ENCODE results near the gene NKIRAS2.
A peak's percentile ranks its signal among the peaks of the same experiment; 100 is the strongest.

NKIRAS2 gene
- 18.1 to 37.5 (median 29.0) reads per million in 9 experiments for total RNA-seq

DNA sequence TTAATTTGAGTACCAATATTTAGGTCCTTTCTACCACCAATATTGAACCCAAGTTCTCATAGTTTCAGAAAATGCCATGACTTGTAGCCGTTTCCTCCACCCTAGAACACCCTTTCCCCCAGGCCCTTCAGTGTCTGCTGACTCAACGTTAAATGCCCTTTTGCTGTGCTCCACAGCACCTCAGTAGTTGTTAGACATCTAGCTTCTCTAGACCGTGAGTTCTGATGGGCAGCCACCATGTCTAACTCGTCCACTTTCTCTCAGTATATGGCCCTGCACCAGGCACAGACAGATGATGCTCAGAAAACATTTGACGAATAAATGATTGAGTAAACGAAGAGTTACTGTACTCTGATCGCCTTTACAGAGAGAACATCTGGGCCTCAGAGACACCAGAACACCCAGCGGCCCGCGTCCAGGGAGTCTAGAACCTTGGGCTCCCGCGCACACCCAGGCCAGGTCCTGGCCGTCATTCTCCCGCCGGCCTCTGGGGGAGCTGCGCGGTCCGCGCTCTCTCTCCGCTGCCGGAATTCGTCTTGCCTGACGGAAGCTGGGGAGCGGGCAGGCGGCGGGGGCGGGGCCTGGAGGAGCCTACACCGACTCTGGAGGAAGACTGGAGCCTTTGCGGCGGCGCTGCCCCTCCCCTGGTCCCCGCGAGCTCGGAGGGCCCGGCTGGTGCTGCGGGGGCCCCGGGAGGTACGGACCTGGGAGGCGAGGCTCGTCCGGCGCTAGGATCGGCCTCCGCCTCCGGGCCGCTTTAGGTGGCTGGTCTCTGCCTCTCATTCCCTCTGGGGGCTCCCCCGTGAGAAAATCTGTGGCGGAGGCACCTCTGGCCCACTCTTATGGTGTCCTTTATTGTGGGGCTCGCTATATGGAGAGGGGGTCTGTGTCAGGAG is at the start of gene NKIRAS2:
Gene NKIRAS2 (plus strand): TSS at position 582 of the 896 bp plus-strand sequence. CDS start 1,488 bp downstream, outside the sequence.
- Mint-ChIP-seq H3K27ac (peak within 1 kb of the TSS; percentile 80 to 93), H3K27me3 (no peaks in the 10 kb centered on the region), H3K4me3 (peak within 1 kb of the TSS; percentile 96 to 99), H3K4me1 (ENCODE audit: low read depth in 2 of 2) (peaks cover 52 to 54% of the 10 kb centered on the region in 2 donors), H3K36me3 (ENCODE audit: insufficient read depth) (peaks cover 36% of the 10 kb centered on the region), H3K9me3 (peaks cover 0 to 2% of the 10 kb centered on the region in 2 donors)
- DNase-seq (peak; percentile 88 to 89 (median 89)), ATAC-seq (replicated peaks) (peak; percentile 70)

DNA sequence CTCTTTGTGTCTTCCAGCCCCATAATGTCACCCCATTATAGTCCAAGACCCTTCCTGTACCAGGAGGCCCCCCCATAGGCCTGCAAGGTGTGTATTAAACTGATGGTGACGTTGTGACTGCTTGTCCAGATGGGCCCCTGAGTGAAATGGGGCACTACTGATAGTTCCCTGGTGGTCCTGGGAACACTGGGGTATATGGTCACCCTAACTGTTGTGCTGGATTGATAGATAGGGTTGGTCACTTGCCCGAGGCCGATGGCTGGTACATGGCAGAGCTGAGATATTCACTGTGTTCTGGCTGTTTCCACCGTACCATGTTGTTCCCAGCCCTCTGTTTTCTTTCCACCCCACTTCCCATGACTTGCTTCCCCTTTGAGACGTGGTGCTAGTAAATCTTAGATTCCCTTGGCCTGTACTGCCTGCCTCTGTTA is 49.0 kb upstream of the NKIRAS2 start:
- H3K36me3 Mint-ChIP-seq (ENCODE audit: insufficient read depth): peaks cover 60% of the 10 kb centered on the region
- DNase-seq (no peak), ATAC-seq (replicated peaks) (no peak)
- H3K9me3 Mint-ChIP-seq: no peaks in the 10 kb centered on the region
- H3K27me3 Mint-ChIP-seq: no peaks in the 10 kb centered on the region
- H3K4me1 Mint-ChIP-seq (ENCODE audit: low read depth in 2 of 2): peaks cover 11 to 19% of the 10 kb centered on the region in 2 donors
- no peak overlapping the region for H3K4me3 Mint-ChIP-seq
- H3K27ac Mint-ChIP-seq: peak overlapping the region in 1 of 2 donors; percentile 12

DNA sequence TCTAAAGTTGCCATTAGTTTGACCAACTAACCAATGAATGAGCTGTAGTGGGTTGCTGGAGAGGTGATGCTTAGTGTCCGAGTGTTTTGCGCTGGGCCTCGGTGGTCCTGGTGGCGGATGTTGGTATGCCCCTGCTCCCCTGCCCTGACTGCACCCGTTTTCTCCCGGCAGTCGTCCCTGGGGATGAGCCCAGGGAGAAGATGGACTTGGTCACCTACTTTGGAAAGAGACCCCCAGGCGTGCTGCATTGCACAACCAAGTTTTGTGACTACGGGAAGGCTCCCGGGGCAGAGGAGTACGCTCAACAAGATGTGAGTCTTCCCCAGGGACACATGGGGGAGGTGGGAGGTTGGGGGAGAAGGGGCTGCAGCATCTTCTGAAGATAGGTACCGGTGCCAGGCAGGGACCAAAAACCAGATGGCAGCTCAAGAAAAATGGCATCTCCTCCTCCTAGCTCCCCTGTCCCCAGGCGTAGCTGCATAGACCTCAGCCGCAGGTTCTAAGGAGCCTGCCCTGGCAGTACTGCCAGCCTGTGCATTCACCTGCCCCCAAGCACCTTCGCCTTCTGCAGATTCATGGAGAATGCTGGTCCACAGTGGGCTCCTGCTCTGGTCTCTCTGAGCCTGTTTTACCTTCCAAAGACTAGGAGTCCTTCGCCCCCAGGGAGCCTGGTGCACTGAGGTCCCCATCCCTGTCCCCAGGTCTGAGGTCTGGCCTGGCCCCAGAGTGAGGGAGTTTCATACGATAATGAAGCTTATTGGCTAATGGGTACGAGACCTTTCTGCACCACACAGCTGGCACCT is 48.0 kb upstream of the NKIRAS2 start:
- Mint-ChIP-seq H3K4me3 (no peak overlapping the region), H3K27ac (peak overlapping the region; percentile 76 to 82), H3K9me3 (no peaks in the 10 kb centered on the region), H3K36me3 (ENCODE audit: insufficient read depth) (peaks cover 63% of the 10 kb centered on the region), H3K27me3 (no peaks in the 10 kb centered on the region), H3K4me1 (ENCODE audit: low read depth in 2 of 2) (peaks cover 11 to 19% of the 10 kb centered on the region in 2 donors)
- ATAC-seq (replicated peaks) (no peak), DNase-seq (no peak)

DNA sequence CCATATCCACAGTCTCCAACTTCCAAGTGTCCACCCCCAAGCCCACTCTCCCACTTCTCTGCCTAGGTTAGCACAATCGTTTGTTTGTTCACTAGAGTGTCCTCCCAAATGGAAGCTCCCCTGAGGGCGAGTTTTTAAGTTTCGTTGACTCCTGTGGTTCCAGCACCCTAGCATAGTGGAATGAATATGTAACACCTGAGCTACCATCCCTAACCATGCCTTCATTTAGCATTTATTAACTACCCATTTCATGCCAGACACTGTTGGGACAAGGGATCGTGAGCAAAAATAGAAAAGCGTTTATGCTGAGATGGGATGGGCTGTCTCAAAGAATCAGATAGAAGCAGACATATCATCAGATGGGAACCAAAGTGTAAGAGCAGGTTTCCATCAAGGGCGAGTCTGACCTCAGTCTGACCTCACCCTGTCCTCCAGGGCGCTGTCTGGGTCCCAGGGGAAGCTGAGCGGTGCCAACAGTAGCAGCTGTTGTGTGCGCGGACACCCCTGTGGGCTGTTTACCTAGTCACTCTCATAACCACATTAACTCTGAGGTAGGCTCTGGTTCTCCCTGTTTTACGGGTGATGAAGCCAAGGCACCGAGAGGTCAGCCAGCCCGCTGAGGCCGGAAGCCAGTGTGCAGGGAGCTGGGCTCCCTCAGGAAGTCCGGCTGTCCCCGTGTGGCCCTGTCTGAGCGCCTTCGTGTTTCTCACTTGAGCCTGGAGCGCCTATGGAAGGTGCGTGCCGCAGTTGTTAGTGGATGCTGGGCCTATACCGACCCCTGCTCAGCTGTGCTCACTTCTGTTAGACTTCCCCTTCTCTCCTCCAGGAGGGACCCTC is 47.1 kb upstream of the NKIRAS2 start:
- no peaks in the 10 kb centered on the region for H3K27me3 Mint-ChIP-seq
- no peaks in the 10 kb centered on the region for H3K9me3 Mint-ChIP-seq
- H3K4me3 Mint-ChIP-seq: no peak overlapping the region
- peaks cover 69% of the 10 kb centered on the region for H3K36me3 Mint-ChIP-seq (ENCODE audit: insufficient read depth)
- peaks cover 8 to 17% of the 10 kb centered on the region in 2 donors for H3K4me1 Mint-ChIP-seq (ENCODE audit: low read depth in 2 of 2)
- DNase-seq (no peak), ATAC-seq (replicated peaks) (peak; percentile 29)
- peak overlapping the region; percentile 76 to 82 for H3K27ac Mint-ChIP-seq

DNA sequence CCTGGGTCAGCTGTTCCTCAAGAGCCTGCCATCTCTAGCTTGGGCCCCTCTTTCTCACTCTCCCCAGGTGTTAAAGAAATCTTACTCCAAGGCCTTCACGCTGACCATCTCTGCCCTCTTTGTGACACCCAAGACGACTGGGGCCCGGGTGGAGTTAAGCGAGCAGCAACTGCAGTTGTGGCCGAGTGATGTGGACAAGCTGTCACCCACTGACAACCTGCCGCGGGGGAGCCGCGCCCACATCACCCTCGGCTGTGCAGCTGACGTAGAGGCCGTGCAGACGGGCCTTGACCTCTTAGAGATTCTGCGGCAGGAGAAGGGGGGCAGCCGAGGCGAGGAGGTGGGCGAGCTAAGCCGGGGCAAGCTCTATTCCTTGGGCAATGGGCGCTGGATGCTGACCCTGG is 46.5 kb upstream of the NKIRAS2 start:
- peak; percentile 27 for ATAC-seq (replicated peaks)
- H3K4me3 Mint-ChIP-seq: no peak overlapping the region
- peak overlapping the region in 1 of 2 donors; percentile 76 for H3K27ac Mint-ChIP-seq
- peaks cover 4 to 11% of the 10 kb centered on the region in 2 donors for H3K4me1 Mint-ChIP-seq (ENCODE audit: low read depth in 2 of 2)
- H3K27me3 Mint-ChIP-seq: no peaks in the 10 kb centered on the region
- no peaks in the 10 kb centered on the region for H3K9me3 Mint-ChIP-seq
- H3K36me3 Mint-ChIP-seq (ENCODE audit: insufficient read depth): peaks cover 69% of the 10 kb centered on the region
- no peak for DNase-seq

DNA sequence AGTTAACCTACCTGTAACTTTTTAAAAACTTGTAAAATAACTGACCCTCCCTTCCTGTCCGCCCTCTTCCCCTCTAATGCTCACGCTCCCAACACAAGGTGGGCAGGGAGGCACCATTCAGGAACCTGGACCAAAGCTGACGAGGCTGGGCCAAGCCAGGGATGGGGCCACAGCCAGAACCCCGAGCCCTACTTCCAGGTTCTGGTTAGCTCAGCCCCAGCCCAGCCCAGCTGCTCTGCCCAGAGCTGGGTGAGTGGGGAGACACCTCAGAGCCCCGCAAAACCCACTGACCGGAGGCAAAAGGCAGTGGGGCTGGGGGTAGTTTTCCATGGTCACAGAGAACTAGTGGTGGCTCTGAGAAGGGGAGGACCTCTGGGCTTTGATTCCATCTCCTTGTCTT is 45.9 kb upstream of the NKIRAS2 start:
- ATAC-seq (replicated peaks) (no peak), DNase-seq (no peak)
- Mint-ChIP-seq H3K4me3 (no peak overlapping the region), H3K36me3 (ENCODE audit: insufficient read depth) (peaks cover 72% of the 10 kb centered on the region), H3K27me3 (no peaks in the 10 kb centered on the region), H3K4me1 (ENCODE audit: low read depth in 2 of 2) (peaks cover 4 to 11% of the 10 kb centered on the region in 2 donors), H3K9me3 (no peaks in the 10 kb centered on the region), H3K27ac (no peak overlapping the region)

DNA sequence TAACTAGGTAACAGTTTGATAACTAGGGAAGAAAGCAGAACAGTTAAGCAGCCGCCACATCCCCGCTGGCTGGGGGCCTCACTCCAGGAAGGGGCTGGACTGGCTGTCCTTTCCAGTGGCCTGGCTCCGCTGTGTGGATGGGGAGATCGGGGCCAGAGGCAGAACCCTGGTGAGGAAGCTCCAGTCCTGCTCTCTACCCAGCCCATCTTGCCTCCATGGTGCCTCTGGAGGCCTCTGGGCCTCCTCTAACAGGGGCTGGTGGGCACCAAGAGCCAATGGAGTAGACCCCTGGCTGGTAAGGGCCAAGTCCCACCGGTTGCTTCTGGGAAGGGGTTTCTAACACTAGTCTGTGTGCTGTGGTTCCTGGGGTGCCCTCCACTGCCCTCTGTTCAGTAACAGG is 45.2 kb upstream of the NKIRAS2 start:
- Mint-ChIP-seq H3K4me3 (no peak overlapping the region), H3K4me1 (ENCODE audit: low read depth in 2 of 2) (peaks cover 4 to 11% of the 10 kb centered on the region in 2 donors), H3K27me3 (no peaks in the 10 kb centered on the region), H3K27ac (peak overlapping the region in 1 of 2 donors; percentile 26), H3K9me3 (no peaks in the 10 kb centered on the region), H3K36me3 (ENCODE audit: insufficient read depth) (peaks cover 79% of the 10 kb centered on the region)
- ATAC-seq (replicated peaks) (no peak), DNase-seq (no peak)

DNA sequence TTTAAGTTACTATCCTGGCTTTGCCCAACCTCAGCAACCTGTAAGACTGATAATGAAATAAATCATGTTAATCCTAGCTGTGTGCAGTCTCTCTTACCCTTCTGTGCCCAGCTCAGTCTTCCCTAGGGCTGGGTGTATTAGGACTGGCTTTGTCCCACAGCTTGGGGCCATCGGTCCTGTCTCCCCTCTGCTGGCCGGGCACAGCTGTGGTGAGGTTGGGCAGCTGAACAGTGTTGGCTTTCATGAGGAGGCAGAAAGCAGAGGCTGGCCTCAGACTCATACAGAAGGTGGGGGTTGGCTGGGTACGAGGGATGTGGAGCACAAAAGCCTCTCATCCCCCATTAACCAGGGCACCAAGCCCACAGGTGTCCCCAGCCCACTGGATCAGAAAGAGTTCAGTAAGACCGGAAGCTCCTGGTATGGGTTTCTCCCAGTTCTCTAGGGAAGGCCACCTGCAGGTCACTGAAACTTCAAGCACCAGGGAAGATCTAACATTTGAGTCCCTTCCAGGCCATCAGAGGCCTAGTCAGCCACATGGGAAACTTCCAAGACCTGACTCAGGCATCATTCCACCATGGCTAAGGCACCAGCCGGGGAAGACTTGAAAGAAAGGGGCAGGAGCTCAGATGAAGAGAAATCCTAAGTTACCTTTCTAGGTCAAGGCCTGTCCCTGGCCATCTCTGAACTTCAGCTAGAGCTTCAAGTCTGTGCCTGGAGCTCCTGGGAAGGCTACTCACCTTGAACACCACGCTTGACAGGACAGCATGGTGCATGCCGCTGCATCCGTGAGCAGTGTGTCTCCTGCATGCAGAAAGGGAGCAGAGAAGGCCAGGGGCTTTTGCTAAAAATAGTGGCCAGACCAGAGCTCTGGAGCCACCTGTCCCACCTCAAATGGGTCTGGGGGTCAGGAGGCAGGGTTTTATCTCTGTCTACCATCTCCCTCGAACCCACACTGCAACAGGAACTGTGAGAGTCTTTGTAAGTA is 44.5 kb upstream of the NKIRAS2 start:
- Mint-ChIP-seq H3K27ac (peak overlapping the region in 1 of 2 donors; percentile 16), H3K4me1 (ENCODE audit: low read depth in 2 of 2) (peaks cover 4 to 11% of the 10 kb centered on the region in 2 donors)

DNA sequence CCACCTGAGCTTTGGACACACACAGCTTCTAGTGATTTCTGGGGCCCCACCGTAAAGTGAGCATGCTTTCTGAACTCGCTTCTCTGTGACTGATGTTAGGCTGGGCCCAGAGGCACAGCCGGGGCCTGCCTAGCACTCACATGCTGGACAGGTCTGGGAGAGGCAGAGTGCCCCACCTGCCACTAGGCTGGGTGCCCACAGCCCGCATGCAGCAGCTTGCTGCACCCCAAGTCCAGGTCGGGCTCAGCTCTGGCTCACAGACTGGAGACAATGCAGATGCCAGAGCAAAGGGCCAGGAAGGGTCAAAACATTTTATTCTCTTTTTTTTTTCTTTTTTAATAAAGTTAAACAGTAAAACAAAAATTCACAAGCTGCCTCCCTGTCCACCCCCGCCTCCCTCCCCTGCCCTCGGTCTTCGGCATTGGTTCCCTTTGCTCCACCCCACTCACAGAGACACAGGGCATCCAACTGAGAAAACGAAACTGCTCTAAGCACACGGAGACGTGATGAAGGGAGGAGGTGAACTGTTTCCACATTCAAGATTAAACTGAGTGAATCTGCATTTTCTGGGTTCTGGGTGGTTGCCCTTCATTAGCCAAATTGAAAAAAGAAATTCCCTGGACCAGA is 43.6 kb upstream of the NKIRAS2 start:
- Mint-ChIP-seq H3K9me3 (no peaks in the 10 kb centered on the region), H3K36me3 (ENCODE audit: insufficient read depth) (peaks cover 84% of the 10 kb centered on the region), H3K4me1 (ENCODE audit: low read depth in 2 of 2) (peaks cover 0 to 6% of the 10 kb centered on the region in 2 donors), H3K27ac (no peak overlapping the region), H3K27me3 (no peaks in the 10 kb centered on the region), H3K4me3 (no peak overlapping the region)
- no peak for DNase-seq
- ATAC-seq (replicated peaks): no peak

More for the DNA sequence above, 44.5 kb upstream of the NKIRAS2 start:
- Mint-ChIP-seq H3K4me3 (no peak overlapping the region), H3K27me3 (no peaks in the 10 kb centered on the region), H3K36me3 (ENCODE audit: insufficient read depth) (peaks cover 81% of the 10 kb centered on the region), H3K9me3 (no peaks in the 10 kb centered on the region)
- ATAC-seq (replicated peaks) (no peak), DNase-seq (no peak)

DNA sequence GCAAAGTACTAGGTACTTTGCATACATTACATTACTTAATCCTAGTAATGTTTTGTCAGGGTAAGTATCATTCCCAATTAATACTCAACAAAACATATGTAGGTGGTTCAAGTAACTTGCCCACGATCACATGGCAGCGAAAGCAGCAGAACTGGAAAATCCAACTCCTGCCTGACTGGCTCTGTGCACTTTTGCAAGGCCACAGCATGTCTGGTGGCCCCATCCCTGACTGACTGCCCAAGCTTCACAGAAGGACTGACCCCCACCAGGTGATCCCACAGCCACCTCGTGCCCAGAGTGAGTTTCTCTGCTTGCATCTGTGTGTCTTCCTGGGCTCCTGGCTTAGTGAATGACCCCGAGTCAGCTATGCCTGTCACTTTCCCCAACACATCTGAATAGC is 41.9 kb upstream of the NKIRAS2 start:
- H3K36me3 Mint-ChIP-seq (ENCODE audit: insufficient read depth): peaks cover 90% of the 10 kb centered on the region
- no peak overlapping the region for H3K27ac Mint-ChIP-seq
- no peak overlapping the region for H3K4me3 Mint-ChIP-seq
- no peaks in the 10 kb centered on the region for H3K9me3 Mint-ChIP-seq
- no peak for DNase-seq
- no peaks in the 10 kb centered on the region for H3K4me1 Mint-ChIP-seq (ENCODE audit: low read depth in 2 of 2)
- H3K27me3 Mint-ChIP-seq: no peaks in the 10 kb centered on the region
- no peak for ATAC-seq (replicated peaks)

DNA sequence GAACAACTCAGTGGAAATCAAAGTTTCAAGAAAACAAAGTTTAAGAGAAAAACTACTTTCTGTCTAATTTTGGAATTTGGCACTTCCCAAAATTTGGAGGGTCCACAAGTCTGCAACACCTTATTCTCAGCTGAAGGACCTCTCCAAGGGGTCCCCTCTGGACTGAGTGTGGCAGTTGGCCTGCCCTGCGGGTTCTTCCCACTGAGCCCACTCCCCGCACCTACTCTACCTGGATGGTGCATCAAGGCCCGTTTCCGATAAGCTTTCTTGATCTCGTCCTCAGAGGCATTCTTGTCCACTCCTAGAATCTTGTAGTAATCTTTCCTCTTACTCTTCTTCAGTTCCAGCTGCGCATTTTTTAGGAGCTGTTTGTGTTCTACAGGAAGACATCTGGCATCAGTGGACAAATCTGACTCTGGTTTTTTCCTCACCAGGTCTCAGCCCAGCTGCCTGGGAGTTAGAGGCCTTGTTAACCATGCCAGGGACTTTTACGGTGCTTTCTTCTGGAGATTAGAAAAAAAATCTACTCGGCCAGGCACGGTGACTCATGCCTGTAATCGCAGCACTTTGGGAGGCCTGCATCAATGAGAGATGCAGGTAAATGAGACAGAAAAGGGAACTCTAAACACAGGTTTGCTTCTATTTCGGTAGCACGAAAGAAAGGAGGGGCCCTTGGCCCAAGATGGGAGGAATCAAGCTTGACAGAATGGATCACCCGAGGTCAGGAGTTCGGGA is 37.7 kb upstream of the NKIRAS2 start:
- Mint-ChIP-seq H3K9me3 (no peaks in the 10 kb centered on the region), H3K27ac (peak overlapping the region in 1 of 2 donors; percentile 32), H3K4me1 (ENCODE audit: low read depth in 2 of 2) (peaks cover 0 to 3% of the 10 kb centered on the region in 2 donors), H3K27me3 (no peaks in the 10 kb centered on the region), H3K36me3 (ENCODE audit: insufficient read depth) (peaks cover 98% of the 10 kb centered on the region), H3K4me3 (no peak overlapping the region)
- DNase-seq (no peak), ATAC-seq (replicated peaks) (no peak)
